SK-N-SH (cell line): ENCODE results near the gene TEX44. TPM values are rescaled to one million over a fixed set of nuclear protein-coding genes. Genes with fewer than 3 reads are reported as not detected.

Source experiments
- CTCF ChIA-PET: fragments of 300-600, 350-600 bp; formaldehyde crosslinking; extraction: SDS; loops from one replicate; lab custom pipeline; 2021; lab: Yijun Ruan, JAX
- POLR2A ChIA-PET: fragments of 350-600 bp; sonication (Branson Sonifier 250); formaldehyde crosslinking; extraction: SDS; loops from one replicate; lab custom pipeline; 2020; ENCODE audit warnings: antibody characterized with exemption, inconsistent platforms; lab: Yijun Ruan, JAX
- DNase-seq: peaks from one replicate; pipeline ENCODE4 v3.0.0; 2012
- H2AFZ ChIP-seq: fragments of 200-600 bp; sonication (generic); 2 replicates; pipeline ENCODE4 v1.8.1; 2016; ENCODE audit warnings: antibody characterized with exemption, mild to moderate bottlenecking, low read depth
- H3F3A ChIP-seq: fragments of 200-600 bp; sonication (generic); replicated peaks from 2 replicates; pipeline ENCODE3; 2016; ENCODE audit warnings: antibody characterized with exemption, mild to moderate bottlenecking; ENCODE audit not compliant: insufficient read depth
- H3K27ac ChIP-seq, 2 experiments: fragments of 200-500 bp in 1 of 2; fragments of 200-600 bp in 1 of 2; sonication (Bioruptor generic) in 1 of 2; sonication (generic), shearing (Covaris generic) in 1 of 2; 2 replicates each; pipeline versions ENCODE4 v1.5.1 to v1.6.1; 2014 to 2016; ENCODE audit warnings: low read depth in 2 of 2, inconsistent platforms in 1 of 2, low read length in 1 of 2, mild to moderate bottlenecking in 1 of 2, mixed read lengths in 1 of 2
- H3K27me3 ChIP-seq: fragments of 200-600 bp; sonication (generic), shearing (Covaris generic); 2 replicates; pipeline ENCODE4 v1.6.1; 2016; ENCODE audit warnings: mixed run types; ENCODE audit not compliant: insufficient read depth
- H3K36me3 ChIP-seq, 2 experiments: fragments of 200-500 bp in 1 of 2; fragments of 200-600 bp in 1 of 2; sonication (Bioruptor generic) in 1 of 2; sonication (generic) in 1 of 2; replicated peaks in 1 of 2; 2 replicates each; pipeline versions ENCODE3 to v1.5.1; 2014 to 2016; ENCODE audit warnings: low read length in 1 of 2, mild to moderate bottlenecking in 1 of 2; ENCODE audit not compliant: insufficient read depth in 2 of 2, control insufficient read depth in 1 of 2
- H3K4me1 ChIP-seq, 2 experiments: fragments of 200-500 bp in 1 of 2; fragments of 200-600 bp in 1 of 2; sonication (Bioruptor generic) in 1 of 2; sonication (generic), shearing (Covaris generic) in 1 of 2; 2 replicates each; pipeline versions ENCODE4 v1.5.1 to v1.6.1; 2014 to 2016; ENCODE audit warnings: low read depth in 1 of 2, low read length in 1 of 2, mixed run types in 1 of 2; ENCODE audit not compliant: insufficient read depth in 2 of 2, control insufficient read depth in 1 of 2
- H3K4me2 ChIP-seq: fragments of 200-600 bp; sonication (generic), shearing (Covaris generic); 2 replicates; pipeline ENCODE4 v1.6.1; 2017; ENCODE audit warnings: mixed run types
- H3K4me3 ChIP-seq, 2 experiments: fragments of 200-500 bp in 1 of 2; fragments of 200-600 bp in 1 of 2; sonication (Bioruptor generic) in 1 of 2; sonication (generic), shearing (Covaris generic) in 1 of 2; 2 replicates each; pipeline versions ENCODE4 v1.5.1 to v1.8.1; 2014 to 2016; ENCODE audit warnings: low read depth in 2 of 2, inconsistent platforms in 1 of 2, low read length in 1 of 2, mild to moderate bottlenecking in 1 of 2, mixed read lengths in 1 of 2, moderate library complexity in 1 of 2
- H3K79me2 ChIP-seq: fragments of 200-600 bp; sonication (generic); 2 replicates; pipeline ENCODE4 v1.8.1; 2017; ENCODE audit warnings: mild to moderate bottlenecking; ENCODE audit not compliant: insufficient read depth
- H3K9ac ChIP-seq: fragments of 200-600 bp; sonication (generic); 2 replicates; pipeline ENCODE4 v1.6.1; 2017; ENCODE audit warnings: mixed run types
- H3K9me2 ChIP-seq: fragments of 200-600 bp; sonication (generic); 2 replicates; pipeline ENCODE4 v1.6.1; 2017; ENCODE audit warnings: mixed run types
- H3K9me3 ChIP-seq: fragments of 200-600 bp; sonication (generic); 2 replicates; pipeline ENCODE4 v1.6.1; 2017; ENCODE audit warnings: mixed run types, mild to moderate bottlenecking, moderate library complexity
- H4K20me1 ChIP-seq: fragments of 200-600 bp; sonication (generic); 2 replicates; pipeline ENCODE4 v1.6.1; 2017; ENCODE audit warnings: mild to moderate bottlenecking, mixed run types; ENCODE audit not compliant: insufficient read depth
- CTCF ChIP-seq: fragments of 200-600 bp; sonication (generic); IDR thresholded peaks from 2 replicates; pipeline ENCODE4 v1.6.1; 2017; ENCODE audit warnings: antibody characterized with exemption, mild to moderate bottlenecking, moderate library complexity
- NRF1 ChIP-seq: IDR thresholded peaks from 2 replicates; pipeline ENCODE4 v1.6.1; 2012; ENCODE audit warnings: low read depth, mild to moderate bottlenecking, low read length
- POLR2AphosphoS5 ChIP-seq: IDR thresholded peaks from 2 replicates; pipeline ENCODE4 v1.6.1; 2012; ENCODE audit warnings: low read depth, low read length
- SIN3A ChIP-seq: IDR thresholded peaks from 2 replicates; pipeline ENCODE4 v1.6.1; 2012; ENCODE audit warnings: low read depth, mild to moderate bottlenecking, low read length, moderate library complexity, borderline replicate concordance
- USF2 ChIP-seq: fragments of 150-350 bp; IDR thresholded peaks from 2 replicates; pipeline ENCODE4 v1.6.1; 2017; ENCODE audit warnings: antibody characterized with exemption, low read length, low read depth, borderline replicate concordance
- WGBS: methylation state at CpG from one replicate; pipeline ENCODE4 v1.1.6; 2017; ENCODE audit warnings: low lambda C conversion rate; 5-methylcytosine and 5-hydroxymethylcytosine counted together
- polyA plus RNA-seq, 3 experiments: library from polyadenylated mRNA; depleted of rRNA; stranded (reverse); fragments of >200 nt; gene quantifications; 2 replicates each; pipeline ENCODE4 v1.2.3, GENCODE V29; 2012
- TF ChIP-seq, protein P1 (sequence below): IDR thresholded peaks from 2 replicates; pipeline ENCODE4 v1.4.0; 2012; ENCODE audit warnings: low read depth

Gene TEX44
- polyA plus RNA-seq, 1 of the 3 experiments (the other 2 are of a cell fraction) = not detected

GRCh38 chr2:231642631-231643494, 50.2 kb downstream of the TEX44 start:
- no peak for DNase-seq
- H3K27ac ChIP-seq = peak overlapping the region in 1 of 2 experiments; percentile 56; a peak in 2 of 4 replicates
- no peaks in the 10 kb centered on the region for H4K20me1 ChIP-seq
- H3K79me2 ChIP-seq = no peaks in the 10 kb centered on the region
- H3F3A ChIP-seq = no peaks in the 10 kb centered on the region
- CTCF ChIA-PET = interaction anchor here (0.9 to 20.8 kb wide), 4 partner anchors 13 to 79 kb away, joined by 3 to 283 read pairs (median 4); no protein-coding TSS in a partner anchor
- H3K4me2 ChIP-seq = peak overlapping the region; percentile 63; the same call in 1 of the 2 replicates
- H2AFZ ChIP-seq = peak overlapping the region; percentile 85
- no peak overlapping the region; the same call in 1 of the 2 replicates for H3K9ac ChIP-seq
- H3K4me3 ChIP-seq = no peak overlapping the region
- no peaks in the 10 kb centered on the region for H3K27me3 ChIP-seq
- 58% methylated on average over 28 of the region's 30 CpGs for WGBS
- H3K9me2 ChIP-seq = no peaks in the 10 kb centered on the region
- POLR2A ChIA-PET = interaction anchor here (0.5 kb wide), 1 partner anchor 81 kb away, joined by 5 read pairs; no protein-coding TSS in a partner anchor
- no peaks in the 10 kb centered on the region for H3K9me3 ChIP-seq
- no peaks in the 10 kb centered on the region; a peak in 2 of 4 replicates for H3K4me1 ChIP-seq
- 0 out of 2 replicates have a peak, but pooled peaks have one; percentile 27 for TF ChIP-seq SIN3A
- TF ChIP-seq CTCF = no peak
- TF ChIP-seq, protein P1, sequence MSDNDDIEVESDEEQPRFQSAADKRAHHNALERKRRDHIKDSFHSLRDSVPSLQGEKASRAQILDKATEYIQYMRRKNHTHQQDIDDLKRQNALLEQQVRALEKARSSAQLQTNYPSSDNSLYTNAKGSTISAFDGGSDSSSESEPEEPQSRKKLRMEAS = 0 out of 2 replicates have a peak, but pooled peaks have one; percentile 10
- TF ChIP-seq, all 33 proteins: peak for 2
- H3K36me3 ChIP-seq = no peaks in the 10 kb centered on the region

- Histone ChIP-seq H3K4me2 (no peak overlapping the region), H3K27ac (0 out of 4 replicates have a peak overlapping the region, but pooled peaks of 1 of the 2 experiments have one; percentile 56)
- POLR2A ChIA-PET = no interaction called here
These were observed 50.8 kb downstream of the TEX44 start for GRCh38 chr2:231643495-231643888.

More at GRCh38 chr2:231643495-231643888, 50.8 kb downstream of the TEX44 start:
- Histone ChIP-seq H3K9ac (no peak overlapping the region), H3K9me2 (no peaks in the 10 kb centered on the region), H3K9me3 (no peaks in the 10 kb centered on the region), H2AFZ (peak overlapping the region; percentile 85; the same call in 1 of the 2 replicates), H4K20me1 (no peaks in the 10 kb centered on the region), H3F3A (no peaks in the 10 kb centered on the region), H3K27me3 (no peaks in the 10 kb centered on the region), H3K36me3 (no peaks in the 10 kb centered on the region), H3K79me2 (no peaks in the 10 kb centered on the region), H3K4me1 (no peaks in the 10 kb centered on the region; a peak in 2 of 4 replicates), H3K4me3 (no peak overlapping the region)
- DNase-seq = no peak
- 98% methylated on average over 6 of the region's 8 CpGs for WGBS
- TF ChIP-seq USF2 (no peak), NRF1 (no peak), POLR2AphosphoS5 (no peak)
- CTCF ChIA-PET = interaction anchor here (20.8 kb wide), 1 partner anchor 31 kb away, joined by 283 read pairs; no protein-coding TSS in a partner anchor

Other genes starting within 250 kb of the TEX44 start
- gene B3GNT7, start 197.2 kb upstream of the TEX44 start, polyA plus RNA-seq (2012; rRNA removed) = 0.05 and 0.12 TPM in 2 replicates
- gene NCL, start 128.4 kb upstream of the TEX44 start, polyA plus RNA-seq (2012; rRNA removed) = 256 and 285 TPM in 2 replicates
- not detected in 2 replicates for gene NMUR1, start 62.4 kb upstream of the TEX44 start, polyA plus RNA-seq (2012; rRNA removed)
- gene PTMA, start 115.7 kb downstream of the TEX44 start, polyA plus RNA-seq (2012; rRNA removed) = 517 and 767 TPM in 2 replicates
- gene PDE6D, start 188.4 kb downstream of the TEX44 start, polyA plus RNA-seq (2012; rRNA removed) = 33.9 and 41.2 TPM in 2 replicates
- 60.5 and 92.7 TPM in 2 replicates for gene COPS7B, start 193.6 kb downstream of the TEX44 start, polyA plus RNA-seq (2012; rRNA removed)